GM15510 (cell line): ENCODE data around the gene LDHB.

ENCODE experiments used
- POLR2A ChIP-seq: IDR thresholded peaks from 3 replicates; pipeline ENCODE4 v1.6.1; 2011; ENCODE audit warnings: borderline replicate concordance; ENCODE audit not compliant: insufficient read length; ENCODE audit errors: extremely low read depth

The LDHB gene

DNA sequence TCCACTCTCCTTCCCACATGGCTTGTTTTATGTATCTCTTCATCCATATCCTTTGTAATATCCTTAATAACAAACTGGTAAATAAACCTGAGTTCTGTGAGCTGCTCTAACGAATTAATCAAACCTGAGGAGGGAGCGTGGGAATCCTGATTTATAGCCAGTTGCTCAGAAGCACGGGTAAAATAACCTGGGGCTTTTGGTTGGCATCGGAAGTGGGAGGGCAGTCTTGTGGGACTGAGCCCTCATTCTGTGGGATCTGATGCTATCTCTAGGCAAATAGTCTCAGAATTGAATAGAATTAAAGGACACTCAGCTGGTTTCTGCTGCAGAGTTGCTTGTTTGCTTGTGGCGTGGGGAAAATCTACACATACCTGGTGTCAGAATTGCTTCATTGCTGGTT, 17.5 kb upstream of the LDHB start:
- TF ChIP-seq POLR2A: no peak

GRCh38 chr12:21672146-21672545, 14.5 kb upstream of the LDHB start:
- no peak for TF ChIP-seq POLR2A

- TF ChIP-seq POLR2A: no peak
These were observed 9.1 kb upstream of the LDHB start for GRCh38 chr12:21666722-21667121.

DNA sequence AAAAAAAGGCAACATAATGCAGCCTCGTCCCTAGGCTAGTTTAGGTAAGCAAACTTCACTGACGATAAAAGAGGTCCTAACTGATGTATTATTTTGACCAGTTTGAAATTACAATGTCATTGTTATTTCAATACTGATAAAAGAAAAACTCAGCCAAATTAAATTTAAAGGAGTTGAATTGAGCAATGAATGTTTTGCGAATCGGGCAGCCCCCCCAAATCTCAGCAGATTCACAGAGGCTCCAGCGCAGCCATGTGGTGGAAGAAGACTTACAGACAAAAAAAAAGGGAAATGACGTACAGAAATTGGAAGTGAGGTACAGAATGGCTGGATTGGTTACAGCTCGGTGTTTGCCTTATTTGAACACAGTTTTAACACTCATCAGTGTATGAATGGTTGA, 8.2 kb upstream of the LDHB start:
- no peak for TF ChIP-seq POLR2A

DNA sequence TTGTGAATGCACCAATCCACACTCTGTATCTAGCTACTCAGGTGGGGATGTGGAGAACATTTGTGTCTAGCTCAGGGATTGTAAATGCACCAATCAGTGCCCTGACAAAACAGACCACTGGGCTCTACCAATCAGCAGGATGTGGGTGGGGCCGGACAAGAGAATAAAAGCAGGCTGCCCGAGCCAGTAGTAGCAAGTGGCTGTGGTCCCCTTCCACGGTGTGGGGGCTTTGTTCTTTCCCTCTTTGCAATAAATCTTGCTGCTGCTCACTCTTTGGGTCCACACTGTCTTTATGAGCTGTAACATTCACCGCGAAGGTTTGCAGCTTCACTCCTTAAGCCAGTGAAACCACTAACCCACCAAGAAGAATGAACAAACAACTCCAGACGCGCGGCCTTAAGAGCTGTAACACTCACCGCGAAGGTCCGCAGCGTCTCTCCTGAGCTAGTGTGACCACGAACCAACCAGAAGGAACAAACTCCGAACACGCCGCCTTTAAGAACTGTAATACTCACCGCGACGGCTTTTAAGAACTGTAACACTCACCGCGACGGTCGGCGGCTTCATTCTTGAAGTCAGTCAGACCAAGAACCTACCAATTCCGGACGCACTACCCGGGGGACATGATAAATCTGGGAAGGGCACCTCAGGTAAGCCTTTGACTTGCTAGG, 4.6 kb upstream of the LDHB start:
- no peak for TF ChIP-seq POLR2A

- no peak for TF ChIP-seq POLR2A
These were observed 1.7 kb upstream of the LDHB start for GRCh38 chr12:21659383-21659782.

- no peak for TF ChIP-seq POLR2A
These were observed 727 bp downstream of the LDHB start for GRCh38 chr12:21656905-21657325.

GRCh38 chr12:21655591-21655990, 2.1 kb downstream of the LDHB start:
- TF ChIP-seq POLR2A: no peak

GRCh38 chr12:21651821-21652220, 5.8 kb downstream of the LDHB start:
- TF ChIP-seq POLR2A: no peak

GRCh38 chr12:21650997-21651396, 6.6 kb downstream of the LDHB start:
- TF ChIP-seq POLR2A: no peak

- TF ChIP-seq POLR2A: no peak
These were observed 8.6 kb downstream of the LDHB start for GRCh38 chr12:21649034-21649433.

DNA sequence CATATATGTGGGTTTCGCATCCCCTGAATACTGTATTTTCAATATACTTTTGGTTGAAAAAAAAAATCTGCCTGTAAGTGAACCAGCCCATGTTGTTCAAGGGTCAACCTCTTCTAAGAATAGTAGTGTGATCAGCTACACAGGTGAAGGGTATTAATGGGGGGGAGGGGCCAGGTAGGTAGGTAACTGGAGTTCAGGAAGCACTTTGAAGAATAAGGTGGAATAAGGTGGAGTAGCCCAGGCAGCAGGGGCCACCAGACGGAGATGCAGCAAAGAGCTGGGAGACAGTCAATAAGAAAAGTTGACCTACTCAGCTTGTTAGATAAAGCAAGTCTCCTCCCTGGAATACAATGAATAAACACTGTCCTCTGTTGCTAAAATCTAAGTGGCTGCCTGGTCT, 9.3 kb downstream of the LDHB start:
- no peak for TF ChIP-seq POLR2A

DNA sequence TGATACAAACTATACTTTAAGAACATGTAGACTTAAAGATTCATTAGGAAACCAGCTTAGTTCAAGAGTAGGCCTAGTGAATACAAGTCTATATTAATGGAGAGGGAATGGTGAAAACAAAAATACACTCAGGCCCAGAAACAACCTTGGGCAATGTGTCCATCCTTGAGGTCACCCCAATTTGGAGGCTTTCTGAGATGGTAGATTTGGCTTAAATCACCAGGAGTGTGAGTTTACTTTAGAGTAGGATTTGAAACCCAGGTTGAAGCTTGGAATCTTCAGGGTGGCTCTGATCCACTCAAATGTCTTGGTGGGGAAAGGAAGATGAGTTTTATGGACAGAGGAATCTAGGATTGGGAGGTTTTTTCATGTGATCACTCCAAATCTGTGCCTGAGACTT, 10.5 kb downstream of the LDHB start:
- TF ChIP-seq POLR2A: no peak

DNA sequence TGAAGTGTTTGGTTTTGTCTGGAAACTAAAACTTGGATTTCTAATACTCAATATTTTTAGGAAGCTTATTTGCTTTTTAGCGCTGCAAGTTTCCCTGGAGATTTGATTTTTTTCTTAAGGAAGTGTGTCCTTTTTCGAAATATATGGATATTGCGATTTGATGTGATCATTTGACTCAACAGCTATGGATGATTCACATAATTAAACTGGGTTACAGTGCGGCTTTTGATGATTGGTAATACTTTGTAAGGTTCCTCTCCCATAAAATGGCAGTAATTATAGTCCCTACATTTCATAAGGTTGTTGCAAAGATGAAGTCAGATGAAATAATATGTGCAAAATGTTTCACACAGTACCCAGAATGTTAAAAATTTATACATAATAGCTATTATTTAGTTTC, 13.1 kb downstream of the LDHB start:
- TF ChIP-seq POLR2A: no peak

DNA sequence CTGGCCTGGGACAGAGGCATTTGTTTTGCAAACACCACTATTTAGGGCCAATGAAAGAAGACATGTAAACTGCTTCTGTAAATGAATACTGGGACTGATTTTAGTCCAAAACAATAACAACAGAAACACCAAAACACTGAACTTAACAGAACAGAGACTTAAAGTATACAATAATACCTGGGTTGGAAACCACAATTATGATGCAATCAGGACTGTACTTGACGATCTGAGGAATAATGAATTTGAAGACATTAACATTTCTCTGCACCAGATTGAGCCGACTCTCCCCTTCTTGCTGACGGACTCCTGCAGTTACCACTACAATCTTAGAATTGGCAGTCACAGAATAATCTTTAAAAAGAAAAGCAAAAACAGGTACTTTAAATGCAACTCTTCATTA, 13.9 kb downstream of the LDHB start:
- TF ChIP-seq POLR2A: no peak

DNA sequence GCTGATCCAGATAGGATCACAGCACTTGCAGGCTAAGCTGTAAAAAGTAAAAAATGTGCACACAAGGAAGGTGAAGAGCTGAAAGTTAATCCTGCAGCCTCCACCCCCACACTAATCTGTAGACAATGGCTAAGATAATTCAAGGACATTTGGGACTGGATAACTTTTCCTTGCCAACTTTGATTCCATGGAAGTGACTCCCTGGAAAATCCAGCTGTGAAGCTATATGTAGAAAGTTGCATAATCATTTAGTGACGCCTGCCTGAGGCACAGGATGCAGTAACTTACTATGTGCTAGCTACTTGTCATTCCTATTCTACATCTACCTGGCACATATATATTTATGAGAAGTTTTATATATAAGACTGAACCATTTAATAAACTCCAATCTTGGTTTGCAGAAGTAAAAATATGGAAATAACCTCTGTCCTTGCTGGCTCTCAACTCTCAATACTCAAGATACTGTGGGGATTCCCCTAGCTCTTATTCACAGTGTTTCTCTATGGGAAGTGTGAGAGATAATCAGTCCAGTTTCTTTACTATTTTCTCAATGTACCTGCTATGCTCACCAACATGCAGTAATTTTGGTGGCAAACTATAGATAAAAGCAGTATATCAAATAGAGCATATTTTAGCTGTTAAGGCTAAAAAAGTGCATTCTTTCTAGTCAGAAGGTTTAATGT, 14.8 kb downstream of the LDHB start:
- no peak for TF ChIP-seq POLR2A
